Measurements from ENCODE around the gene ANO6. TPM values are rescaled to one million over a fixed set of nuclear protein-coding genes. Genes with fewer than 3 reads are reported as not detected.

Gene ANO6
- total RNA-seq, 1 experiment from 2014 or later: 51.4 TPM

DNA sequence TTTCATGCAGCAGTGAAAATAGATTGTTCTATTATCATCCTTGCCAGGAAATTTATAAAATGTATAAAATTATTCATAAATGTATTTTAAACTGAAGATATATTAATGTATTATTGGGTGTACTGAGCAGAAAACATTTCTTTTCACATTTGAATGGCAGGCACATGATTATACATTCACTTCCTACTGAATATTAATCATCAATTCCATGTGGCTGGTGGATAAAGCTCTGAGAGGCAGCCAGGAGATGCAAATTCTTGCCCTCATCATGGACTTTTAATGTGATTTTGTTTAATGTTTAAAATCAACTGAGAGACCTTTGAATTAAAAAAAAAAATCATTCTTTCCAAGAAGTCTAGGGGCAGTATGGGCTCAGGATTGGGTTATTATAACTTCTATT is 40.8 kb downstream of the ANO6 start:
- Histone ChIP-seq H3K4me3 (no peak overlapping the region), H2AFZ (no peak overlapping the region), H3K27me3 (ENCODE audit: insufficient read depth, low read depth) (no peaks in the 10 kb centered on the region), H4K20me1 (ENCODE audit: insufficient read depth) (no peaks in the 10 kb centered on the region), H3K9me2 (ENCODE audit: insufficient read depth) (no peaks in the 10 kb centered on the region), H3F3A (ENCODE audit: insufficient read depth, low read depth) (peaks cover 31% of the 10 kb centered on the region), H3K9me3 (ENCODE audit: insufficient read depth, low read depth) (peaks cover 6% of the 10 kb centered on the region; the same call in 1 of the 2 replicates), H3K4me2 (no peak overlapping the region), H3K79me2 (ENCODE audit: low read depth) (peaks cover 84% of the 10 kb centered on the region), H3K36me3 (ENCODE audit: low read depth) (0 out of 2 replicates have a peak, but pooled peaks cover 14% of the 10 kb centered on the region), H3K4me1 (replicated peaks; ENCODE audit: insufficient read depth) (peaks cover 59% of the 10 kb centered on the region), H3K27ac (no peak overlapping the region)
- intact Hi-C loops (cut with micrococcal nuclease; ENCODE audit: unreplicated experiment): no loop called here
- ChIA-PET POLR2A (ENCODE audit: unreplicated experiment) (no interaction called here), CTCF (no interaction called here)
- no TSS peak for BruUV-seq (replicated peaks)
- TF ChIP-seq CTCF (conservative IDR thresholded peaks at IDR 0.05) (no peak), EZH2 (IDR thresholded peaks at IDR 0.05; ENCODE audit: low read depth) (no peak)
- no peak for DNase-seq

GRCh38 chr12:45257185-45257930 is 41.5 kb downstream of the ANO6 start:
- intact Hi-C loops (cut with micrococcal nuclease; ENCODE audit: unreplicated experiment): no loop called here
- no TSS peak for BruUV-seq (replicated peaks)
- POLR2A ChIA-PET (ENCODE audit: unreplicated experiment): no interaction called here
- Histone ChIP-seq H3K4me1 (replicated peaks; ENCODE audit: insufficient read depth) (peaks cover 63% of the 10 kb centered on the region), H3K79me2 (ENCODE audit: low read depth) (peaks cover 84% of the 10 kb centered on the region), H2AFZ (no peak overlapping the region), H3K36me3 (ENCODE audit: low read depth) (0 out of 2 replicates have a peak, but pooled peaks cover 14% of the 10 kb centered on the region), H3K4me3 (no peak overlapping the region), H3K9me3 (ENCODE audit: insufficient read depth, low read depth) (peaks cover 6% of the 10 kb centered on the region; the same call in 1 of the 2 replicates), H3K4me2 (peak overlapping the region; percentile 80; the same call in 1 of the 2 replicates), H3F3A (ENCODE audit: insufficient read depth, low read depth) (peaks cover 31% of the 10 kb centered on the region), H3K27ac (peak overlapping the region; percentile 92; the same call in 1 of the 2 replicates), H4K20me1 (ENCODE audit: insufficient read depth) (no peaks in the 10 kb centered on the region), H3K27me3 (ENCODE audit: insufficient read depth, low read depth) (no peaks in the 10 kb centered on the region), H3K9me2 (ENCODE audit: insufficient read depth) (no peaks in the 10 kb centered on the region)
- DNase-seq: no peak
- CTCF ChIA-PET: no interaction called here
- TF ChIP-seq EZH2 (IDR thresholded peaks at IDR 0.05; ENCODE audit: low read depth) (no peak), CTCF (conservative IDR thresholded peaks at IDR 0.05) (no peak)

- no peak for TF ChIP-seq EZH2 (IDR thresholded peaks at IDR 0.05; ENCODE audit: low read depth)
- no peak for TF ChIP-seq CTCF (conservative IDR thresholded peaks at IDR 0.05)
- H3K27ac ChIP-seq: peak overlapping the region; percentile 92
- peaks cover 3% of the 10 kb centered on the region; the same call in 1 of the 2 replicates for H3K9me3 ChIP-seq (ENCODE audit: insufficient read depth, low read depth)
- BruUV-seq (replicated peaks): no TSS peak
- H3K4me3 ChIP-seq: peak overlapping the region; percentile 39; the same call in 1 of the 2 replicates
- no peaks in the 10 kb centered on the region for H3K27me3 ChIP-seq (ENCODE audit: insufficient read depth, low read depth)
- ChIA-PET CTCF (no interaction called here), POLR2A (ENCODE audit: unreplicated experiment) (interaction anchor here (0.7 kb wide), 5 partner anchors 9 to 468 kb away, joined by 3 to 4 read pairs (median 4); no protein-coding TSS in a partner anchor)
- DNase-seq: no peak
- peaks cover 58% of the 10 kb centered on the region for H3K4me1 ChIP-seq (replicated peaks; ENCODE audit: insufficient read depth)
- no peak overlapping the region for H2AFZ ChIP-seq
- H3K79me2 ChIP-seq (ENCODE audit: low read depth): peaks cover 86% of the 10 kb centered on the region
- peak overlapping the region; percentile 80 for H3K4me2 ChIP-seq
- H4K20me1 ChIP-seq (ENCODE audit: insufficient read depth): no peaks in the 10 kb centered on the region
- peaks cover 31% of the 10 kb centered on the region for H3F3A ChIP-seq (ENCODE audit: insufficient read depth, low read depth)
- peaks cover 23% of the 10 kb centered on the region for H3K36me3 ChIP-seq (ENCODE audit: low read depth)
- H3K9me2 ChIP-seq (ENCODE audit: insufficient read depth): no peaks in the 10 kb centered on the region; the same call in 1 of the 2 replicates
- intact Hi-C loops (cut with micrococcal nuclease; ENCODE audit: unreplicated experiment): loop anchor here (1.0 to 10.0 kb wide), 3 partner anchors 24 to 175 kb away; no protein-coding TSS in a partner anchor
Measured at GRCh38 chr12:45259675-45260074, 43.8 kb downstream of the ANO6 start.
